Activated CD4-positive, alpha-beta T cell treated with anti-CD3 and anti-CD28 coated beads, Interleukin-2, amount 10 ng/mL, durations not matched to agents 7 days and 5 days (primary cell): Measurements from ENCODE around the gene ZNF367. TPM values are rescaled to one million over a fixed set of nuclear protein-coding genes. Genes with fewer than 3 reads are reported as not detected.
A peak's percentile ranks its signal among the peaks of the same experiment; 100 is the strongest.

Source experiments
- CTCF ChIA-PET: fragments of 350-600 bp; sonication (Branson Sonifier 250); formaldehyde crosslinking; loops from one replicate; lab custom pipeline; 2021; ENCODE audit warnings: antibody characterized with exemption; lab: Charles Lee
- POLR2A ChIA-PET: fragments of 350-600 bp; sonication (Branson Sonifier 250); formaldehyde crosslinking; loops from one replicate; lab custom pipeline; 2021; ENCODE audit warnings: antibody characterized with exemption; lab: Charles Lee
- DNase-seq: peaks from one replicate; pipeline ENCODE4 v3.0.0-alpha.2; 2020
- H3K27ac Mint-ChIP-seq: one replicate; pipeline ENCODE4 v1.8.0; 2021; ENCODE audit warnings: mild to moderate bottlenecking, moderate library complexity, mixed read lengths
- H3K27me3 Mint-ChIP-seq: one replicate; pipeline ENCODE4 v1.8.0; 2021; ENCODE audit warnings: mixed read lengths
- H3K36me3 Mint-ChIP-seq: one replicate; pipeline ENCODE4 v1.8.0; 2021; ENCODE audit warnings: low read depth, mixed read lengths
- H3K4me1 Mint-ChIP-seq: one replicate; pipeline ENCODE4 v1.8.0; 2021; ENCODE audit warnings: mixed read lengths
- H3K4me3 Mint-ChIP-seq: one replicate; pipeline ENCODE4 v1.8.0; 2021; ENCODE audit warnings: mild to moderate bottlenecking, moderate library complexity, mixed read lengths
- H3K9me3 Mint-ChIP-seq: one replicate; pipeline ENCODE4 v1.8.0; 2021; ENCODE audit warnings: mixed read lengths
- total RNA-seq, 2 experiments: library from RNA; stranded (reverse); gene quantifications; one replicate each; pipeline ENCODE4 v1.2.3, GENCODE V29; 2021

The ZNF367 gene
- 10 to 100 TPM; 32.3 to 32.5 TPM for total RNA-seq

- DNase-seq = peak; percentile 97
- POLR2A ChIA-PET = no interaction called here
- Mint-ChIP-seq H3K27ac (peak within 1 kb of the TSS; percentile 94), H3K36me3 (peaks cover 10% of the 10 kb centered on the region), H3K4me1 (peaks cover 38% of the 10 kb centered on the region), H3K4me3 (peak within 1 kb of the TSS; percentile 96), H3K9me3 (no peaks in the 10 kb centered on the region), H3K27me3 (no peaks in the 10 kb centered on the region)
- CTCF ChIA-PET = no interaction called here
Measured at GRCh38 chr9:96418083-96418919, at the start of gene ZNF367. Gene ZNF367, minus strand, starts transcription at chr9:96418370. Its CDS starts 338 bp downstream, at chr9:96418032.

- Mint-ChIP-seq H3K4me1 (no peaks in the 10 kb centered on the region), H3K36me3 (peaks cover 4% of the 10 kb centered on the region), H3K27ac (no peak overlapping the region), H3K9me3 (no peaks in the 10 kb centered on the region), H3K27me3 (no peaks in the 10 kb centered on the region), H3K4me3 (no peak overlapping the region)
- ChIA-PET CTCF (interaction anchor here (0.7 to 1.0 kb wide), 2 partner anchors 32 to 1083 kb away, joined by 3 read pairs; no protein-coding TSS in a partner anchor), POLR2A (no interaction called here)
- DNase-seq = no peak
Measured at GRCh38 chr9:96467784-96468183, 49.6 kb upstream of the ZNF367 start.

GRCh38 chr9:96464426-96464825 lies 46.3 kb upstream of the ZNF367 start:
- H3K4me3 Mint-ChIP-seq = no peak overlapping the region
- POLR2A ChIA-PET = no interaction called here
- no peaks in the 10 kb centered on the region for H3K36me3 Mint-ChIP-seq
- no peak for DNase-seq
- no peaks in the 10 kb centered on the region for H3K27me3 Mint-ChIP-seq
- no peaks in the 10 kb centered on the region for H3K4me1 Mint-ChIP-seq
- no peak overlapping the region for H3K27ac Mint-ChIP-seq
- CTCF ChIA-PET = no interaction called here
- no peaks in the 10 kb centered on the region for H3K9me3 Mint-ChIP-seq

- DNase-seq = no peak
- POLR2A ChIA-PET = no interaction called here
- no peaks in the 10 kb centered on the region for H3K27me3 Mint-ChIP-seq
- H3K36me3 Mint-ChIP-seq = peaks cover 5% of the 10 kb centered on the region
- H3K9me3 Mint-ChIP-seq = no peaks in the 10 kb centered on the region
- H3K4me1 Mint-ChIP-seq = peaks cover 4% of the 10 kb centered on the region
- no peak overlapping the region for H3K27ac Mint-ChIP-seq
- CTCF ChIA-PET = interaction anchor here (0.6 to 1.0 kb wide), 2 partner anchors 13 to 88 kb away, joined by 3 to 4 read pairs; partner anchors contain the start of gene HABP4
- no peak overlapping the region for H3K4me3 Mint-ChIP-seq
Measured at GRCh38 chr9:96462541-96462940, 44.4 kb upstream of the ZNF367 start.

GRCh38 chr9:96461336-96461735 lies 43.2 kb upstream of the ZNF367 start:
- CTCF ChIA-PET = interaction anchor here (0.6 kb wide), 1 partner anchor 79 kb away, joined by 5 read pairs; no protein-coding TSS in a partner anchor
- Mint-ChIP-seq H3K27ac (no peak overlapping the region), H3K4me1 (peaks cover 4% of the 10 kb centered on the region), H3K4me3 (no peak overlapping the region), H3K9me3 (no peaks in the 10 kb centered on the region), H3K36me3 (peaks cover 5% of the 10 kb centered on the region), H3K27me3 (no peaks in the 10 kb centered on the region)
- POLR2A ChIA-PET = no interaction called here
- DNase-seq = no peak

GRCh38 chr9:96460882-96461281 lies 42.7 kb upstream of the ZNF367 start:
- Mint-ChIP-seq H3K9me3 (no peaks in the 10 kb centered on the region), H3K4me1 (peaks cover 4% of the 10 kb centered on the region), H3K27ac (no peak overlapping the region), H3K36me3 (peaks cover 5% of the 10 kb centered on the region), H3K27me3 (no peaks in the 10 kb centered on the region), H3K4me3 (no peak overlapping the region)
- POLR2A ChIA-PET = no interaction called here
- no peak for DNase-seq
- CTCF ChIA-PET = interaction anchor here (0.6 to 1.0 kb wide), 2 partner anchors 19 to 79 kb away, joined by 3 to 5 read pairs; no protein-coding TSS in a partner anchor

GRCh38 chr9:96460470-96460869 lies 42.3 kb upstream of the ZNF367 start:
- no peak for DNase-seq
- Mint-ChIP-seq H3K4me3 (no peak overlapping the region), H3K9me3 (no peaks in the 10 kb centered on the region), H3K27me3 (no peaks in the 10 kb centered on the region), H3K4me1 (peaks cover 4% of the 10 kb centered on the region), H3K27ac (no peak overlapping the region), H3K36me3 (peaks cover 5% of the 10 kb centered on the region)
- ChIA-PET POLR2A (no interaction called here), CTCF (interaction anchor here (0.6 to 1.2 kb wide), 3 partner anchors 10 to 78 kb away, joined by 3 to 6 read pairs (median 5); partner anchors contain the start of gene HABP4)

- Mint-ChIP-seq H3K4me3 (no peak overlapping the region), H3K27ac (no peak overlapping the region), H3K36me3 (peaks cover 5% of the 10 kb centered on the region), H3K27me3 (no peaks in the 10 kb centered on the region), H3K9me3 (no peaks in the 10 kb centered on the region), H3K4me1 (peaks cover 4% of the 10 kb centered on the region)
- POLR2A ChIA-PET = no interaction called here
- CTCF ChIA-PET = interaction anchor here (1.1 to 1.2 kb wide), 2 partner anchors 9 to 10 kb away, joined by 3 to 6 read pairs; partner anchors contain the start of gene HABP4
- DNase-seq = no peak
Measured at GRCh38 chr9:96459268-96460007, 41.3 kb upstream of the ZNF367 start.

GRCh38 chr9:96458226-96458625 lies 40.1 kb upstream of the ZNF367 start:
- CTCF ChIA-PET = interaction anchor here (1.5 kb wide), 1 partner anchor 8 kb away, joined by 3 read pairs; the partner anchor contains the start of gene HABP4

GRCh38 chr9:96457266-96457665 lies 39.1 kb upstream of the ZNF367 start:
- ChIA-PET CTCF (interaction anchor here (1.5 kb wide), 1 partner anchor 7 kb away, joined by 3 read pairs; the partner anchor contains the start of gene HABP4), POLR2A (no interaction called here)
- no peaks in the 10 kb centered on the region for H3K9me3 Mint-ChIP-seq
- H3K36me3 Mint-ChIP-seq = peaks cover 5% of the 10 kb centered on the region
- H3K4me1 Mint-ChIP-seq = peaks cover 10% of the 10 kb centered on the region
- H3K4me3 Mint-ChIP-seq = no peak overlapping the region
- no peak for DNase-seq
- no peaks in the 10 kb centered on the region for H3K27me3 Mint-ChIP-seq
- no peak overlapping the region for H3K27ac Mint-ChIP-seq

More at GRCh38 chr9:96458226-96458625, 40.1 kb upstream of the ZNF367 start:
- H3K9me3 Mint-ChIP-seq = no peaks in the 10 kb centered on the region
- H3K27ac Mint-ChIP-seq = no peak overlapping the region
- DNase-seq = no peak
- H3K36me3 Mint-ChIP-seq = peaks cover 5% of the 10 kb centered on the region
- POLR2A ChIA-PET = no interaction called here
- H3K4me3 Mint-ChIP-seq = no peak overlapping the region
- H3K27me3 Mint-ChIP-seq = no peaks in the 10 kb centered on the region
- peaks cover 6% of the 10 kb centered on the region for H3K4me1 Mint-ChIP-seq

- no peak overlapping the region for H3K4me3 Mint-ChIP-seq
- no peak for DNase-seq
- peaks cover 22% of the 10 kb centered on the region for H3K4me1 Mint-ChIP-seq
- H3K9me3 Mint-ChIP-seq = no peaks in the 10 kb centered on the region
- ChIA-PET POLR2A (no interaction called here), CTCF (interaction anchor here (1.1 kb wide), 1 partner anchor 13 kb away, joined by 3 read pairs; no protein-coding TSS in a partner anchor)
- peaks cover 9% of the 10 kb centered on the region for H3K27me3 Mint-ChIP-seq
- no peaks in the 10 kb centered on the region for H3K36me3 Mint-ChIP-seq
- no peak overlapping the region for H3K27ac Mint-ChIP-seq
Measured at GRCh38 chr9:96453625-96454024, 35.5 kb upstream of the ZNF367 start.

- Mint-ChIP-seq H3K4me3 (peak overlapping the region; percentile 83), H3K27me3 (peaks cover 23% of the 10 kb centered on the region), H3K36me3 (no peaks in the 10 kb centered on the region), H3K4me1 (peaks cover 22% of the 10 kb centered on the region), H3K27ac (peak overlapping the region; percentile 87), H3K9me3 (no peaks in the 10 kb centered on the region)
- DNase-seq = peak; percentile 35
- ChIA-PET CTCF (interaction anchor here (0.6 to 2.0 kb wide), 7 partner anchors 9 to 26 kb away, joined by 3 to 10 read pairs (median 4); no protein-coding TSS in a partner anchor), POLR2A (no interaction called here)
Measured at GRCh38 chr9:96450613-96451528, 32.7 kb upstream of the ZNF367 start.
